Activated CD4-positive, alpha-beta T cell treated with anti-CD3 and anti-CD28 coated beads for 4 hours (primary cell): ENCODE results near the gene MICAL3.

ENCODE experiments used
- DNase-seq, 2 donors: peaks; one replicate each; pipeline ENCODE4 v3.0.0-alpha.2; 2020

The MICAL3 gene

GRCh38 chr22:17924076-17924475 is 100.3 kb downstream of the MICAL3 start:
- no peak for DNase-seq

GRCh38 chr22:17922925-17923903 is 101.1 kb downstream of the MICAL3 start:
- DNase-seq, result no peak

- DNase-seq, result no peak
These were observed 102.2 kb downstream of the MICAL3 start for GRCh38 chr22:17921871-17922821.

- no peak for DNase-seq
These were observed 103.2 kb downstream of the MICAL3 start for GRCh38 chr22:17920992-17921650.

- DNase-seq, result peak in 1 of 2 donors; percentile 2
These were observed 104.2 kb downstream of the MICAL3 start for GRCh38 chr22:17920145-17920605.

- no peak for DNase-seq
These were observed 104.9 kb downstream of the MICAL3 start for GRCh38 chr22:17919276-17920144.

GRCh38 chr22:17918840-17919239 is 105.5 kb downstream of the MICAL3 start:
- no peak for DNase-seq

GRCh38 chr22:17917490-17917983 is 106.8 kb downstream of the MICAL3 start:
- DNase-seq, result no peak

GRCh38 chr22:17916226-17916889 is 108.0 kb downstream of the MICAL3 start:
- DNase-seq, result no peak

- no peak for DNase-seq
These were observed 108.7 kb downstream of the MICAL3 start for GRCh38 chr22:17915676-17916075.

GRCh38 chr22:17915188-17915587 is 109.2 kb downstream of the MICAL3 start:
- no peak for DNase-seq

GRCh38 chr22:17914474-17914873 is 109.9 kb downstream of the MICAL3 start:
- DNase-seq, result no peak

GRCh38 chr22:17913801-17914347 is 110.5 kb downstream of the MICAL3 start:
- no peak for DNase-seq

- no peak for DNase-seq
These were observed 111.2 kb downstream of the MICAL3 start for GRCh38 chr22:17912945-17913721.

GRCh38 chr22:17911887-17912286 is 112.5 kb downstream of the MICAL3 start:
- no peak for DNase-seq

GRCh38 chr22:17911312-17911705 is 113.1 kb downstream of the MICAL3 start:
- DNase-seq, result no peak

GRCh38 chr22:17910561-17911311 is 113.6 kb downstream of the MICAL3 start:
- no peak for DNase-seq

- no peak for DNase-seq
These were observed 116.7 kb downstream of the MICAL3 start for GRCh38 chr22:17907748-17908051.
